OCI-LY3 (cell line): ENCODE results near the gene IZUMO2.

Experiments used
- H2AFZ ChIP-seq: fragments of 200-600, 300-600 bp; shearing (Covaris generic); 2 replicates; pipeline ENCODE4 v1.6.0; 2014; ENCODE audit warnings: antibody characterized with exemption, low read depth, low read length
- H3K27ac ChIP-seq: fragments of 200-600, 300-600 bp; sonication (generic); 2 replicates; pipeline ENCODE4 v1.5.1; 2014; ENCODE audit warnings: mild to moderate bottlenecking, low read length, moderate library complexity, mixed read lengths
- H3K27me3 ChIP-seq: fragments of 200-600, 300-600 bp; sonication (generic); 2 replicates; pipeline ENCODE4 v1.6.1; 2014; ENCODE audit warnings: low read depth, low read length, mixed read lengths
- H3K36me3 ChIP-seq: fragments of 200-600, 300-600 bp; sonication (generic); replicated peaks from 2 replicates; pipeline ENCODE3; 2014; ENCODE audit warnings: low read depth, low read length, mixed read lengths
- H3K4me1 ChIP-seq: fragments of 300-600, 200-600 bp; sonication (generic); 2 replicates; pipeline ENCODE4 v1.6.1; 2014; ENCODE audit warnings: low read length, mixed read lengths
- H3K4me2 ChIP-seq: fragments of 200-600, 300-600 bp; sonication (generic); 2 replicates; pipeline ENCODE4 v1.6.1; 2014; ENCODE audit warnings: low read length, mixed read lengths
- H3K4me3 ChIP-seq: fragments of 300-600, 200-600 bp; sonication (generic); 2 replicates; pipeline ENCODE4 v1.5.1; 2014; ENCODE audit warnings: antibody characterized with exemption, mild to moderate bottlenecking, low read length, moderate library complexity
- H3K79me2 ChIP-seq: fragments of 300-600, 200-600 bp; shearing (Covaris generic); 2 replicates; pipeline ENCODE4 v1.6.1; 2014; ENCODE audit warnings: mild to moderate bottlenecking, low read length, mixed read lengths
- H3K9ac ChIP-seq: fragments of 300-600, 200-600 bp; shearing (Covaris generic); 2 replicates; pipeline ENCODE4 v1.6.0; 2014; ENCODE audit warnings: mild to moderate bottlenecking, low read length, moderate library complexity
- H3K9me3 ChIP-seq: fragments of 200-600, 300-600 bp; shearing (Covaris generic); 2 replicates; pipeline ENCODE4 v1.6.1; 2014; ENCODE audit warnings: low read length, mixed read lengths; ENCODE audit not compliant: insufficient read depth
- H4K20me1 ChIP-seq: fragments of 200-600, 300-600 bp; sonication (generic); 2 replicates; pipeline ENCODE4 v1.6.1; 2016; ENCODE audit warnings: low read length, mixed read lengths; ENCODE audit not compliant: insufficient read depth
- EZH2phosphoT487 ChIP-seq: fragments of 200-600 bp; shearing (Covaris generic); IDR thresholded peaks from 2 replicates; pipeline ENCODE4 v1.6.1; 2018; ENCODE audit warnings: antibody characterized with exemption, mixed run types, low read depth
- TF ChIP-seq, protein P1 (sequence below): fragments of 200-600, 300-600 bp; sonication (generic); IDR thresholded peaks from 2 replicates; pipeline ENCODE4 v1.5.1; 2014; ENCODE audit warnings: antibody characterized with exemption, low read length, low read depth

Gene IZUMO2

GRCh38 chr19:50159078-50159477 lies 4.0 kb downstream of the IZUMO2 start:
- Histone ChIP-seq H3K79me2 (no peaks in the 10 kb centered on the region), H3K9ac (no peak overlapping the region), H4K20me1 (no peaks in the 10 kb centered on the region), H3K4me1 (no peaks in the 10 kb centered on the region), H3K36me3 (no peaks in the 10 kb centered on the region), H2AFZ (no peak overlapping the region), H3K27ac (no peak overlapping the region), H3K27me3 (peaks cover 20% of the 10 kb centered on the region; the same call in 1 of the 2 replicates), H3K9me3 (no peaks in the 10 kb centered on the region), H3K4me3 (no peak overlapping the region), H3K4me2 (no peak overlapping the region)
- TF ChIP-seq, protein P1, sequence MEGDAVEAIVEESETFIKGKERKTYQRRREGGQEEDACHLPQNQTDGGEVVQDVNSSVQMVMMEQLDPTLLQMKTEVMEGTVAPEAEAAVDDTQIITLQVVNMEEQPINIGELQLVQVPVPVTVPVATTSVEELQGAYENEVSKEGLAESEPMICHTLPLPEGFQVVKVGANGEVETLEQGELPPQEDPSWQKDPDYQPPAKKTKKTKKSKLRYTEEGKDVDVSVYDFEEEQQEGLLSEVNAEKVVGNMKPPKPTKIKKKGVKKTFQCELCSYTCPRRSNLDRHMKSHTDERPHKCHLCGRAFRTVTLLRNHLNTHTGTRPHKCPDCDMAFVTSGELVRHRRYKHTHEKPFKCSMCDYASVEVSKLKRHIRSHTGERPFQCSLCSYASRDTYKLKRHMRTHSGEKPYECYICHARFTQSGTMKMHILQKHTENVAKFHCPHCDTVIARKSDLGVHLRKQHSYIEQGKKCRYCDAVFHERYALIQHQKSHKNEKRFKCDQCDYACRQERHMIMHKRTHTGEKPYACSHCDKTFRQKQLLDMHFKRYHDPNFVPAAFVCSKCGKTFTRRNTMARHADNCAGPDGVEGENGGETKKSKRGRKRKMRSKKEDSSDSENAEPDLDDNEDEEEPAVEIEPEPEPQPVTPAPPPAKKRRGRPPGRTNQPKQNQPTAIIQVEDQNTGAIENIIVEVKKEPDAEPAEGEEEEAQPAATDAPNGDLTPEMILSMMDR, result no peak
- TF ChIP-seq EZH2phosphoT487, result no peak

DNA sequence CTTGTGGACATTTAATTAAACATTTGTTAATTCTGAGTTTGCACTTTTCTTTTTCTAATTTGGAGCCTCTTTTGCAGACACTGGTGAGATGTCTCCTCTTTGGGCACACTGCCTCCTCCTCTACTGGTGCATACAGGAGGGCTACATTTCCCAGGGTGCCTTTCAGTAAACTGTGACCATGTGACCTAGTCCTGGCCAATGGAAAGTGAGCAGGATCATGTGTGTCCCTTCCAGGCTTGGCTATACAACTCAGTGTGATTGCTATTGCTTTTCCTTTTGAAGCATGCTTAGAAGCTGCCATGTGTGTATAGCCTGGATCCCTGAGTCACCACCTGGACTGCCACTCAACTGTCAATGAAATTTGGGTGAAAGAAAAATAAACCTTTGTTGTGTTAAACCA lies 4.5 kb downstream of the IZUMO2 start:
- H3K9me3 ChIP-seq, result no peaks in the 10 kb centered on the region
- H3K27ac ChIP-seq, result no peak overlapping the region
- no peak overlapping the region for H3K4me3 ChIP-seq
- H3K36me3 ChIP-seq, result no peaks in the 10 kb centered on the region
- no peaks in the 10 kb centered on the region for H3K79me2 ChIP-seq
- H3K27me3 ChIP-seq, result peaks cover 20% of the 10 kb centered on the region; the same call in 1 of the 2 replicates
- no peak overlapping the region for H3K9ac ChIP-seq
- no peak overlapping the region for H3K4me2 ChIP-seq
- TF ChIP-seq EZH2phosphoT487, result no peak
- TF ChIP-seq, protein P1, result no peak
- no peak overlapping the region for H2AFZ ChIP-seq
- H4K20me1 ChIP-seq, result no peaks in the 10 kb centered on the region
- no peaks in the 10 kb centered on the region for H3K4me1 ChIP-seq

GRCh38 chr19:50155520-50156109 lies 7.5 kb downstream of the IZUMO2 start:
- Histone ChIP-seq H4K20me1 (no peaks in the 10 kb centered on the region), H3K36me3 (no peaks in the 10 kb centered on the region), H3K79me2 (no peaks in the 10 kb centered on the region), H2AFZ (no peak overlapping the region), H3K27me3 (peaks cover 29% of the 10 kb centered on the region; the same call in 1 of the 2 replicates), H3K4me3 (no peak overlapping the region), H3K27ac (no peak overlapping the region), H3K9ac (no peak overlapping the region), H3K9me3 (no peaks in the 10 kb centered on the region), H3K4me1 (no peaks in the 10 kb centered on the region), H3K4me2 (no peak overlapping the region)
- TF ChIP-seq EZH2phosphoT487, result no peak
- TF ChIP-seq, protein P1, result peak; percentile 33

DNA sequence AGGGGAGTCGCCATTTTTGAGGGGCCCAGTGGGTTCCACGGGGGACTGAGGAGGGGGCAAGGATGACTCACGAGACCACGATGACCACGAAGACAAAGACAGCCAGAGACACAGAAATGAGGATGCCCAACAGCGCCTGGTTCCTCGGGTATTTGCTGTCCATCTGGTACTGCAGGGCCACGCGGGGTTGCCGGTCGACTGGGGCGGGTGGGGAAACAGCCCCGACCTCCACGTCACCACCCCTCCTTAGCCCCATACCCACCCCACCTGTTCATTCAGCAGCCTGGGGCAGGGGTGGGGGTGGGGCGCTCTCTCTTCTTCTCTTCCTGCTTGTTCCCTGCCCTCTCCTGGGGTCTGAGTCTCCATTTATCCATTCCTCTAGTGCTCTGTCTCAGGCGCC lies 8.6 kb downstream of the IZUMO2 start:
- Histone ChIP-seq H3K9me3 (no peaks in the 10 kb centered on the region), H3K36me3 (no peaks in the 10 kb centered on the region), H3K4me2 (no peak overlapping the region), H3K79me2 (no peaks in the 10 kb centered on the region), H3K27ac (no peak overlapping the region), H2AFZ (no peak overlapping the region), H4K20me1 (no peaks in the 10 kb centered on the region), H3K4me3 (no peak overlapping the region), H3K9ac (no peak overlapping the region), H3K27me3 (peaks cover 36% of the 10 kb centered on the region), H3K4me1 (no peaks in the 10 kb centered on the region)
- TF ChIP-seq, protein P1, result no peak
- TF ChIP-seq EZH2phosphoT487, result no peak
